ENCODE measurements around the gene RAPGEF6.

RAPGEF6 gene

DNA sequence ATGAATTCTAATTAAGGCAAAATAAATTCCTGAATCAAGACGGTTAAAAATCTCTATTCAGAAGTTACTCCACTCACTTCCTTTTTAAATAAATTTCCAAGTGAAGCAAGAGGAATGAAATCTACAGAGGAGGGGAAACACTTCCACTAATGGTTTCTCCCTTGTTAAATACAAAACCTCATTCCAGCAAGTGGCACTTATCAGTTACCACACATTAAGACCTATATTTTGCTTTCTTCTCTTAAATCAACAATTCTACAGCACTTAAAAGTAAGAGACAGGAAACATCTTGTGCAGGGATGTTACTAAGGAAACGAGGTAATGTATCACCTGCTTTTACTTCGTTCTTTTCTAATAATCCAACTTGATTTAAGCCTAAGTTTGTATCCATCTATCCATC lies 172.6 kb downstream of the RAPGEF6 start:
- Histone ChIP-seq H3K79me2 (ENCODE audit: insufficient read depth, low read length) (no peaks in the 10 kb centered on the region), H3K9me3 (ENCODE audit: insufficient read depth, low read depth, low read length) (no peaks in the 10 kb centered on the region), H3K9ac (ENCODE audit: low read depth, low read length, poor library complexity, severe bottlenecking) (no peak overlapping the region), H4K20me1 (ENCODE audit: insufficient read depth, low read length, poor library complexity, severe bottlenecking) (no peaks in the 10 kb centered on the region), H3K4me1 (ENCODE audit: insufficient read depth, low read length, poor library complexity, severe bottlenecking) (peaks cover 28% of the 10 kb centered on the region), H2AFZ (ENCODE audit: low read length) (no peak overlapping the region), H3F3A (ENCODE audit: low read depth) (peaks cover 8% of the 10 kb centered on the region; the same call in 1 of the 2 replicates), H3K4me3 (ENCODE audit: low read length, poor library complexity, severe bottlenecking) (no peak overlapping the region), H3K4me2 (ENCODE audit: low read depth, low read length, poor library complexity, severe bottlenecking) (peak overlapping the region; percentile 49), H3K9me2 (replicated peaks; ENCODE audit: low read depth, low read length) (no peaks in the 10 kb centered on the region), H3K36me3 (ENCODE audit: insufficient read depth, low read length) (no peaks in the 10 kb centered on the region), H3K27me3 (ENCODE audit: insufficient read depth, low read length, poor library complexity, severe bottlenecking) (no peaks in the 10 kb centered on the region)
- TF ChIP-seq, protein P1, sequence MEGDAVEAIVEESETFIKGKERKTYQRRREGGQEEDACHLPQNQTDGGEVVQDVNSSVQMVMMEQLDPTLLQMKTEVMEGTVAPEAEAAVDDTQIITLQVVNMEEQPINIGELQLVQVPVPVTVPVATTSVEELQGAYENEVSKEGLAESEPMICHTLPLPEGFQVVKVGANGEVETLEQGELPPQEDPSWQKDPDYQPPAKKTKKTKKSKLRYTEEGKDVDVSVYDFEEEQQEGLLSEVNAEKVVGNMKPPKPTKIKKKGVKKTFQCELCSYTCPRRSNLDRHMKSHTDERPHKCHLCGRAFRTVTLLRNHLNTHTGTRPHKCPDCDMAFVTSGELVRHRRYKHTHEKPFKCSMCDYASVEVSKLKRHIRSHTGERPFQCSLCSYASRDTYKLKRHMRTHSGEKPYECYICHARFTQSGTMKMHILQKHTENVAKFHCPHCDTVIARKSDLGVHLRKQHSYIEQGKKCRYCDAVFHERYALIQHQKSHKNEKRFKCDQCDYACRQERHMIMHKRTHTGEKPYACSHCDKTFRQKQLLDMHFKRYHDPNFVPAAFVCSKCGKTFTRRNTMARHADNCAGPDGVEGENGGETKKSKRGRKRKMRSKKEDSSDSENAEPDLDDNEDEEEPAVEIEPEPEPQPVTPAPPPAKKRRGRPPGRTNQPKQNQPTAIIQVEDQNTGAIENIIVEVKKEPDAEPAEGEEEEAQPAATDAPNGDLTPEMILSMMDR (conservative IDR thresholded peaks at IDR 0.05; ENCODE audit: low read length), result no peak
- no peak for TF ChIP-seq EZH2phosphoT487 (IDR thresholded peaks at IDR 0.05; ENCODE audit: borderline replicate concordance)

DNA sequence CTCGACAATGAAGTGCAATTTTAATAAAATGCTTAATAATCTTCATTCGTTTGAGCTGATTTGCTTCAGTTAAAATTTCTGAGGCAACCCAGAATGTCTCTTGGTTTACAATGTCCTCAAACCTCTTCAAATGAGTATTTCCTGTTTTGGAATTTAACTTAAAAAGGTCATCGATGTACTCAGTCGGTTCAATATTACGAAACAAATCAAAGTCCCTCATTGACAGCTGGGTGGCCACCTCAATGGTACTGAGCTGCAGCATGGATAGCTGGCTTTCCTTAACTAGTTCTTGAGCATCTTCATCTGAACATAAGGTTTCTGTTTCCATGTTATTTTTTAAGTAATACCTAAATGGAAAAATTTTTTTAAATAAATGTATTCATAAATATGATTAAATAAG lies 173.3 kb downstream of the RAPGEF6 start:
- TF ChIP-seq, protein P1 (conservative IDR thresholded peaks at IDR 0.05; ENCODE audit: low read length), result no peak
- TF ChIP-seq EZH2phosphoT487 (IDR thresholded peaks at IDR 0.05; ENCODE audit: borderline replicate concordance), result no peak

DNA sequence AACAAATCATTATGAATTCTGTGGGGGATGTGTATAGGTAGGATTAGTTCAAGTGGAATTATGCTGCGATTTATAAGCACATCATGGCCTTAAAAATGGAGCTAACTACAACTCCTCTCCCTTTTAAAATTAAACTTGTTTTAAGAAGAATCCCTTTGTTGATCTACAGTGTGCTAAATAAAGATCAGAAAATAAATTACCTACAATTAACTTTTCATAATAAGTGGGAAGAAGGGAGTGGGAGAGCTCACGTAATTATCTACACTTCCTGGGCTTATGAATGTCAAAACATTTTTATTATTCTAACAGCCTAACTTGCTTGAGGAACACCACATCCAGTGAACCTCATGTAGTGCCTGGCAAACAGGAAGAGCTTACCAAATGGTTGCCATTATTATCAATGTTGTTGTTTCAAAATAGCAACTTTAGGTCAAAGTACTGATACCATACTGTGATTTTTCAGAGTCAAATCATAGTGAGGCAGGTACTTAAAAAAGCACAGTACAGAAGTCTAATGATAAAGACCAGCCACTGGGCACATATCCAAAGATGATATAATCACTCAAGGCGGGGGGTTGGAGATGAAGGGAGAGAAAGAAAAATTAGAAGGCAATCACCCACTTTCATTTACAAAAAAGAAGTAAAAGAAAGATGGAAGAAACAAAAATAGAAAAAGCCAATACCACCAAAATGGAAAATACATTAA lies 174.0 kb downstream of the RAPGEF6 start:
- no peaks in the 10 kb centered on the region for H4K20me1 ChIP-seq (ENCODE audit: insufficient read depth, low read length, poor library complexity, severe bottlenecking)

More for the DNA sequence above, 173.3 kb downstream of the RAPGEF6 start:
- H2AFZ ChIP-seq (ENCODE audit: low read length), result no peak overlapping the region
- no peaks in the 10 kb centered on the region for H3K27me3 ChIP-seq (ENCODE audit: insufficient read depth, low read length, poor library complexity, severe bottlenecking)
- no peaks in the 10 kb centered on the region for H3K9me2 ChIP-seq (replicated peaks; ENCODE audit: low read depth, low read length)
- peak overlapping the region; percentile 49 for H3K4me2 ChIP-seq (ENCODE audit: low read depth, low read length, poor library complexity, severe bottlenecking)
- H3K9ac ChIP-seq (ENCODE audit: low read depth, low read length, poor library complexity, severe bottlenecking), result no peak overlapping the region
- H3F3A ChIP-seq (ENCODE audit: low read depth), result peaks cover 8% of the 10 kb centered on the region; the same call in 1 of the 2 replicates
- H3K4me3 ChIP-seq (ENCODE audit: low read length, poor library complexity, severe bottlenecking), result no peak overlapping the region
- H3K4me1 ChIP-seq (ENCODE audit: insufficient read depth, low read length, poor library complexity, severe bottlenecking), result peaks cover 28% of the 10 kb centered on the region
- no peaks in the 10 kb centered on the region for H4K20me1 ChIP-seq (ENCODE audit: insufficient read depth, low read length, poor library complexity, severe bottlenecking)
- H3K79me2 ChIP-seq (ENCODE audit: insufficient read depth, low read length), result no peaks in the 10 kb centered on the region
- H3K36me3 ChIP-seq (ENCODE audit: insufficient read depth, low read length), result no peaks in the 10 kb centered on the region
- H3K9me3 ChIP-seq (ENCODE audit: insufficient read depth, low read depth, low read length), result no peaks in the 10 kb centered on the region

More for the DNA sequence above, 174.0 kb downstream of the RAPGEF6 start:
- H3K4me3 ChIP-seq (ENCODE audit: low read length, poor library complexity, severe bottlenecking), result no peak overlapping the region
- no peak overlapping the region for H2AFZ ChIP-seq (ENCODE audit: low read length)
- H3K79me2 ChIP-seq (ENCODE audit: insufficient read depth, low read length), result no peaks in the 10 kb centered on the region
- H3K36me3 ChIP-seq (ENCODE audit: insufficient read depth, low read length), result no peaks in the 10 kb centered on the region
- H3K27me3 ChIP-seq (ENCODE audit: insufficient read depth, low read length, poor library complexity, severe bottlenecking), result no peaks in the 10 kb centered on the region
- peaks cover 28% of the 10 kb centered on the region for H3K4me1 ChIP-seq (ENCODE audit: insufficient read depth, low read length, poor library complexity, severe bottlenecking)
- H3K9me3 ChIP-seq (ENCODE audit: insufficient read depth, low read depth, low read length), result no peaks in the 10 kb centered on the region
- no peak overlapping the region for H3K9ac ChIP-seq (ENCODE audit: low read depth, low read length, poor library complexity, severe bottlenecking)
- H3K4me2 ChIP-seq (ENCODE audit: low read depth, low read length, poor library complexity, severe bottlenecking), result peak overlapping the region; percentile 49
- TF ChIP-seq EZH2phosphoT487 (IDR thresholded peaks at IDR 0.05; ENCODE audit: borderline replicate concordance), result no peak
- TF ChIP-seq, protein P1 (conservative IDR thresholded peaks at IDR 0.05; ENCODE audit: low read length), result no peak
- H3K9me2 ChIP-seq (replicated peaks; ENCODE audit: low read depth, low read length), result no peaks in the 10 kb centered on the region
- peaks cover 8% of the 10 kb centered on the region; the same call in 1 of the 2 replicates for H3F3A ChIP-seq (ENCODE audit: low read depth)
